Prostate gland (tissue), 2 donors: ENCODE data around the gene GRIK3.

Experiments used
- POLR2A ChIP-seq: fragments of 450-650 bp; IDR thresholded peaks from one replicate; pipeline ENCODE4 v1.6.1; 2016; ENCODE audit warnings: antibody characterized with exemption, mild to moderate bottlenecking
- POLR2AphosphoS5 ChIP-seq: sonication (generic); formaldehyde crosslinking; IDR thresholded peaks from one replicate; pipeline ENCODE4 v1.6.1; 2017; ENCODE audit warnings: antibody characterized with exemption
- TF ChIP-seq, protein P1 (sequence below), 4 experiments: fragments of 200-600 bp in 2 of 4; fragments of 450-650 bp in 2 of 4; sonication (generic) in 2 of 4; IDR thresholded peaks; 1 replicate in 3 of 4; 2 replicates in 1 of 4; pipeline ENCODE4 v1.5.1; 2016 to 2019; ENCODE audit warnings: antibody characterized with exemption in 4 of 4, mild to moderate bottlenecking in 2 of 4, moderate library complexity in 2 of 4

DNA sequence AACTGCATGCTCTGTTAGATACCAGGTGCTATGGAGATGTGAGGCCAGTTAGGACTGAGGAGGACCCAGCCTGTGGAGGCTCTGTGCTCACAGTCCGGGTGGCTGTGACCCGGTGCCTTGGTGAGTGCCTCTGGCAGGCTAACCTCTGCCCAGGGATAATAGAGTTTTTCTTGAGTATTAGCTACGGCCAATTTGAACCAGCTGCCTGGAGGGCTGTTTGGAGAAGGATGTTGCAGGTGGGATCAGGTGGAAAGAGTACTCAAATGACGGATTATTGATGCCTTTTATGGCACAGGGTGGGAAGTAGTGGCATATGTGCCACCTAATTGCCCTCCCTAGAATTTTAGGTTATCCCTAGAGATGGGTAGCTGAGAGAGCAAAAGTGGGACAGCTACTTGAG, 182.7 kb downstream of the GRIK3 start:
- TF ChIP-seq, protein P1, sequence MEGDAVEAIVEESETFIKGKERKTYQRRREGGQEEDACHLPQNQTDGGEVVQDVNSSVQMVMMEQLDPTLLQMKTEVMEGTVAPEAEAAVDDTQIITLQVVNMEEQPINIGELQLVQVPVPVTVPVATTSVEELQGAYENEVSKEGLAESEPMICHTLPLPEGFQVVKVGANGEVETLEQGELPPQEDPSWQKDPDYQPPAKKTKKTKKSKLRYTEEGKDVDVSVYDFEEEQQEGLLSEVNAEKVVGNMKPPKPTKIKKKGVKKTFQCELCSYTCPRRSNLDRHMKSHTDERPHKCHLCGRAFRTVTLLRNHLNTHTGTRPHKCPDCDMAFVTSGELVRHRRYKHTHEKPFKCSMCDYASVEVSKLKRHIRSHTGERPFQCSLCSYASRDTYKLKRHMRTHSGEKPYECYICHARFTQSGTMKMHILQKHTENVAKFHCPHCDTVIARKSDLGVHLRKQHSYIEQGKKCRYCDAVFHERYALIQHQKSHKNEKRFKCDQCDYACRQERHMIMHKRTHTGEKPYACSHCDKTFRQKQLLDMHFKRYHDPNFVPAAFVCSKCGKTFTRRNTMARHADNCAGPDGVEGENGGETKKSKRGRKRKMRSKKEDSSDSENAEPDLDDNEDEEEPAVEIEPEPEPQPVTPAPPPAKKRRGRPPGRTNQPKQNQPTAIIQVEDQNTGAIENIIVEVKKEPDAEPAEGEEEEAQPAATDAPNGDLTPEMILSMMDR (IDR thresholded peaks at IDR 0.05): no peak
- no peak for TF ChIP-seq POLR2A
- no peak for TF ChIP-seq POLR2AphosphoS5
